RPMI8226 (cell line): ENCODE results near the gene EFCAB7.

ENCODE experiments used
- DNase-seq: peaks from one replicate; pipeline ENCODE4 v3.0.0-alpha.2; 2015

The EFCAB7 gene

GRCh38 chr1:63522891-63523728 is at the start of gene EFCAB7, which contains the start of gene ITGB3BP:
Gene EFCAB7, plus strand, starts transcription at chr1:63523525. Its CDS starts 2,048 bp downstream, at chr1:63525573.
Gene ITGB3BP, minus strand, starts transcription at chr1:63523225. Its CDS starts 92 bp downstream, at chr1:63523133.
- peak; percentile 98 for DNase-seq

GRCh38 chr1:63475761-63476160 is 47.6 kb upstream of the EFCAB7 start:
- DNase-seq = no peak

GRCh38 chr1:63480057-63480456 is 43.3 kb upstream of the EFCAB7 start:
- no peak for DNase-seq

GRCh38 chr1:63486629-63487028 is 36.7 kb upstream of the EFCAB7 start:
- no peak for DNase-seq

- DNase-seq = no peak
Observed at GRCh38 chr1:63487336-63488065, 35.8 kb upstream of the EFCAB7 start.

- no peak for DNase-seq
Observed at GRCh38 chr1:63497577-63497976, 25.7 kb upstream of the EFCAB7 start.

- no peak for DNase-seq
Observed at GRCh38 chr1:63498106-63498505, 25.2 kb upstream of the EFCAB7 start.

- DNase-seq = no peak
Observed at GRCh38 chr1:63501256-63501655, 22.1 kb upstream of the EFCAB7 start.

- DNase-seq = no peak
Observed at GRCh38 chr1:63506782-63507181, 16.5 kb upstream of the EFCAB7 start.

GRCh38 chr1:63509718-63510117 is 13.6 kb upstream of the EFCAB7 start:
- DNase-seq = no peak

- no peak for DNase-seq
Observed at GRCh38 chr1:63512584-63512983, 10.7 kb upstream of the EFCAB7 start.

GRCh38 chr1:63516629-63517028 is 6.7 kb upstream of the EFCAB7 start:
- no peak for DNase-seq

GRCh38 chr1:63523738-63524137 is 413 bp downstream of the EFCAB7 start:
- no peak for DNase-seq

- DNase-seq = peak; percentile 22
Observed at GRCh38 chr1:63524201-63524600, 876 bp downstream of the EFCAB7 start.

- DNase-seq = no peak
Observed at GRCh38 chr1:63532727-63533126, 9.4 kb downstream of the EFCAB7 start.

- DNase-seq = no peak
Observed at GRCh38 chr1:63533931-63534330, 10.6 kb downstream of the EFCAB7 start.

GRCh38 chr1:63534406-63534805 is 11.1 kb downstream of the EFCAB7 start:
- no peak for DNase-seq

GRCh38 chr1:63537006-63537405 is 13.7 kb downstream of the EFCAB7 start:
- no peak for DNase-seq

- DNase-seq = no peak
Observed at GRCh38 chr1:63537940-63538339, 14.6 kb downstream of the EFCAB7 start.

GRCh38 chr1:63545780-63546179 is 22.5 kb downstream of the EFCAB7 start:
- no peak for DNase-seq

GRCh38 chr1:63547621-63548294 is 24.4 kb downstream of the EFCAB7 start:
- DNase-seq = no peak

- DNase-seq = no peak
Observed at GRCh38 chr1:63548303-63548702, 25.0 kb downstream of the EFCAB7 start.

- DNase-seq = no peak
Observed at GRCh38 chr1:63548877-63549276, 25.6 kb downstream of the EFCAB7 start.

GRCh38 chr1:63555480-63555879 is 32.2 kb downstream of the EFCAB7 start:
- DNase-seq = no peak
